Colonic mucosa (tissue), 4 donors: ENCODE results near the gene ISM1. TPM values are rescaled to one million over a fixed set of nuclear protein-coding genes. Genes with fewer than 3 reads are reported as not detected.
"Not testable (repeated sequence)": the region's sequence is repeated elsewhere in the genome, so short reads cannot be mapped to it uniquely, and the experiment has no call there.

Experiments
- DNase-seq: peaks from one replicate; pipeline ENCODE4 v3.0.0-alpha.2; 2020
- H3K27ac ChIP-seq: fragments of 200-600 bp; one replicate; pipeline ENCODE4 v1.8.0; 2021
- H3K27me3 ChIP-seq: fragments of 200-600 bp; one replicate; pipeline ENCODE4 v1.8.0; 2021
- H3K36me3 ChIP-seq: fragments of 200-600 bp; one replicate; pipeline ENCODE4 v1.8.0; 2021
- H3K4me1 ChIP-seq: fragments of 200-600 bp; one replicate; pipeline ENCODE4 v1.8.0; 2021; ENCODE audit warnings: mild to moderate bottlenecking
- H3K4me3 ChIP-seq: fragments of 200-600 bp; one replicate; pipeline ENCODE4 v1.8.0; 2021
- H3K9ac ChIP-seq, 2 donors: one replicate each; pipeline ENCODE4 v1.7.0; 2013; ENCODE audit warnings: control low read depth in 2 of 2, low read depth in 2 of 2, low read length in 2 of 2
- H3K9me3 ChIP-seq: fragments of 200-600 bp; one replicate; pipeline ENCODE4 v1.8.0; 2021
- intact Hi-C: fragments of 100-400 bp; cut with DNase I; formaldehyde crosslinking; loops from one replicate; pipeline ENCODE4 v1.14.1; 2022
- total RNA-seq, 2 donors: library from RNA; stranded (reverse); fragmentation: NEBNext Ultra II Directional in 1 of 2; extraction: Animal tissue kit (Norgen Biotek cat#: 25700) in 1 of 2; gene quantifications; one replicate each; pipeline ENCODE4 v1.2.1, GENCODE V29; 2021
- TF ChIP-seq, protein P1 (sequence below): fragments of 200-600 bp; IDR thresholded peaks from one replicate; pipeline ENCODE4 v1.8.0; 2022; ENCODE audit warnings: antibody characterized with exemption, mild to moderate bottlenecking
- donor health status: healthy.
- donor health status: DM: no; HTN: no; CAD: no.
- donor health status: DM: no; HTN: no; CAD: no.

ISM1 gene
- total RNA-seq, 2 donors from 2014 or later = 0.42 TPM; not detected in 1

DNA sequence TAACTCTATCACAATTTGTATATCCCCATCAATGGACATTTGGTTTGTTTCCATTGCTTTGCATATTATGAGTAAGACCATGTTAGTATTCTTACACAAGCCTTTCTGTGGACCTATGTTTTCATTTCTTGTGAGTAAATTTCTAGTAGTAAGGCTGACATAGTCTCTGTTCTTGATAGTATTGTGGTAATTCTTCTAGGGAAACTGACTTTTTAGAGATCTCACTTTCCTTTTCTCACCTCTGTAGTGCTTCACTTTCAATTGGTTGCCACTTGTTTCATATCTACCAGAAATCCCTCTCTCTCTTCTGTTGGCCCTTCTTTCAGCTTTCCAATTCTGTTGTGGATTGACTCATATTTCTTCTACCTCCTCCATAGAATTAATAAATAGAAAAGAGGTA is 8.5 kb downstream of the ISM1 start:
- H3K9ac ChIP-seq = no peak overlapping the region
- intact Hi-C loops = no loop called here
- DNase-seq = no peak
- H3K4me3 ChIP-seq = no peak overlapping the region
- no peaks in the 10 kb centered on the region for H3K4me1 ChIP-seq
- no peaks in the 10 kb centered on the region for H3K36me3 ChIP-seq
- no peak overlapping the region for H3K27ac ChIP-seq
- TF ChIP-seq, protein P1, sequence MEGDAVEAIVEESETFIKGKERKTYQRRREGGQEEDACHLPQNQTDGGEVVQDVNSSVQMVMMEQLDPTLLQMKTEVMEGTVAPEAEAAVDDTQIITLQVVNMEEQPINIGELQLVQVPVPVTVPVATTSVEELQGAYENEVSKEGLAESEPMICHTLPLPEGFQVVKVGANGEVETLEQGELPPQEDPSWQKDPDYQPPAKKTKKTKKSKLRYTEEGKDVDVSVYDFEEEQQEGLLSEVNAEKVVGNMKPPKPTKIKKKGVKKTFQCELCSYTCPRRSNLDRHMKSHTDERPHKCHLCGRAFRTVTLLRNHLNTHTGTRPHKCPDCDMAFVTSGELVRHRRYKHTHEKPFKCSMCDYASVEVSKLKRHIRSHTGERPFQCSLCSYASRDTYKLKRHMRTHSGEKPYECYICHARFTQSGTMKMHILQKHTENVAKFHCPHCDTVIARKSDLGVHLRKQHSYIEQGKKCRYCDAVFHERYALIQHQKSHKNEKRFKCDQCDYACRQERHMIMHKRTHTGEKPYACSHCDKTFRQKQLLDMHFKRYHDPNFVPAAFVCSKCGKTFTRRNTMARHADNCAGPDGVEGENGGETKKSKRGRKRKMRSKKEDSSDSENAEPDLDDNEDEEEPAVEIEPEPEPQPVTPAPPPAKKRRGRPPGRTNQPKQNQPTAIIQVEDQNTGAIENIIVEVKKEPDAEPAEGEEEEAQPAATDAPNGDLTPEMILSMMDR = no peak
- H3K9me3 ChIP-seq = no peaks in the 10 kb centered on the region
- H3K27me3 ChIP-seq = no peaks in the 10 kb centered on the region

DNA sequence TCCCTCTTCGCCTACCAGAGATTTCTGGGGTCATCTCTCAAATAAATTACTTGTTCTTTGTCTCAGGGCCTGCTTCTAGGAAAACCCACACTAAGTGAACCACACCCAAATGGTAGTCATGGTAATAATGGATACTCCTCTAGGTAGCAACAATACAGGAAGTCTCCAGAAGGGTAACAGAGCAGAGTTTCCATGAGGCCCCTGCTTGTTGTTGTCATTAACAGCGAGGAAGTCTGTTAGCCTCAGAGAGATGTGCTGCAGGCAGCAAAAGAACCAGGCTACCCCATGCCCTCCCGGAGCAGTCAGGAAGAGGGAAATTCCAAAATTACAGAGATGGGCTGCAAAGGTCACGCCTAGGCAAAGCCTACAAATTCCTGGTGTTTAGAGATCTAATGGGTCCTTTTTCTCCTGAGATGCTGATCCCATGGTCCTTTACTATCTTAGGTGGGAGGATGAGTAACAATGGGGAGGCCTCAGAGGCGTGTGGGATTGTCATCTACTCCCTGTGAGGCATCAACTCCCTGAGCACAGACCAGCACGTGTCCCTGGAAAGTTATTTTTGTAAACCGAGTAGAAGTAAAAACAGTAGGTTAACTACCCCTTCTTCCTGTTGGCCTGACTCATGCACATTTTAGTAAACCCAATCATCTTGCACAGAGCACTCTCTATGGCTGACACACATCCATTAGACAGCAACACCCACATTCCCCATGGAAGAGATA is 10.1 kb downstream of the ISM1 start:
- no peaks in the 10 kb centered on the region for H3K4me1 ChIP-seq
- no peaks in the 10 kb centered on the region for H3K27me3 ChIP-seq
- H3K9me3 ChIP-seq = no peaks in the 10 kb centered on the region
- H3K9ac ChIP-seq = no peak overlapping the region
- H3K27ac ChIP-seq = no peak overlapping the region
- H3K4me3 ChIP-seq = no peak overlapping the region
- TF ChIP-seq, protein P1 = no peak
- intact Hi-C loops = no loop called here
- H3K36me3 ChIP-seq = no peaks in the 10 kb centered on the region
- no peak for DNase-seq

DNA sequence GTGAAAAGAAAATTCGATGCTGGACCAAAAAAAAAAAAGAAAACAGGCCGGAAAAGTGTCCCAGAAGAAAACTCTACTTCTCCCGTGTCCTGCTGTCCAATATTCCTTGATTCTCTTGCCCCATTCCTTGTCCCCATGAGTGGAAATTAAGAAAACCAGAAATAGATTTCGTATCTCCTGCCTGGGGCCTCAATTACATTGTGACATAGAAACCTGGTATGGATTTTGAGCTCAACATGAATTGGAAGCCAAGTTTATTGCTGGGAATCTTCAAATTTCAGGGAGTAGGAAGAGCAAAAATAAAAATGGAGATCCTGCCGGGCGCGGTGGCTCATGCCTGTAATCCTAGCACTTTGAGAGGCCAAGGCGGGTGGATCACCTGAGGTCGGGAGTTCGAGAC is 11.9 kb downstream of the ISM1 start:
- no peaks in the 10 kb centered on the region for H3K9me3 ChIP-seq
- TF ChIP-seq, protein P1 = no peak
- no peak overlapping the region for H3K9ac ChIP-seq
- no peaks in the 10 kb centered on the region for H3K27me3 ChIP-seq
- intact Hi-C loops = no loop called here
- H3K36me3 ChIP-seq = no peaks in the 10 kb centered on the region
- H3K27ac ChIP-seq = no peak overlapping the region
- no peaks in the 10 kb centered on the region for H3K4me1 ChIP-seq
- DNase-seq = no peak
- H3K4me3 ChIP-seq = no peak overlapping the region

DNA sequence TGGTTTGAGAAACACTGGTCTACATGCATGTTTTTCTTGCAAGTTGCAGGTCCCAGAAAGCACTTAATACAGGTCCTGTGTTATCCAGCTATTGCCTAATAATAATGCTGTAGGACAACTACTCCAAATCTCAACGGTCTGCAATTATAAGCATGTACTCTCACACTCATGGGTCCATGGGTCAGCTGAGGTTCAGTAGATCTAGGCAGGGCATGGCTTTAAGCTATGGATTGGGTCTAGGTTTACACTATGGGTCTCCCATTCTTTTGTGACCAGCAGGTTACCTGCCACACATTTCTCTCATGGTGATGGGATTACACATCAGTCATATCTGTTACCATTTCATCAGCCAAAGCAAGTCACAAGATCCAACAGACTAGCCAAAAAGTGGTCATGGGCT is 13.9 kb downstream of the ISM1 start:
- intact Hi-C loops = no loop called here
- TF ChIP-seq, protein P1 = no peak
- Histone ChIP-seq H3K27ac (no peak overlapping the region), H3K36me3 (no peaks in the 10 kb centered on the region), H3K27me3 (no peaks in the 10 kb centered on the region), H3K4me3 (no peak overlapping the region), H3K4me1 (no peaks in the 10 kb centered on the region), H3K9ac (no peak overlapping the region), H3K9me3 (no peaks in the 10 kb centered on the region)
- no peak for DNase-seq

DNA sequence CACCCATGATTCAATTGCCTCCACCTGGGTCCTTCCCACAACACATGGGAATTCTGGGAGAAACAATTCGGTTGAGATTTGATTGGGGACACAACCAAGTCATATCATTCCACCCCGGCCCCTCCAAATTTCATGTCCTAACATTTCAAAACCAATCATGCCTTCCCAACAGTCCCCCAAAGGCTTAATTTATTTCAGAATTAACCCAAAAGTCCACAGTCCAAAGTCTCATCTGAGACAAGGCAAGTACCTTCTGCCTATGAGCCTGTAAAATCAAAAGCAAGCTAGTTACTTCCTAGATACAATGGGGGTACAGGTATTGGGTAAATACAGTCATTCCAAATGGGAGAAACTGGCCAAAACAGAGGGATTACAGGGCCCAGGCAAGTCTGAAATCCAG is 15.3 kb downstream of the ISM1 start:
- intact Hi-C loops, H3K27ac ChIP-seq, H3K4me3 ChIP-seq, H3K9me3 ChIP-seq, H3K4me1 ChIP-seq, H3K9ac ChIP-seq, DNase-seq, H3K27me3 ChIP-seq, H3K36me3 ChIP-seq: not testable (repeated sequence)

DNA sequence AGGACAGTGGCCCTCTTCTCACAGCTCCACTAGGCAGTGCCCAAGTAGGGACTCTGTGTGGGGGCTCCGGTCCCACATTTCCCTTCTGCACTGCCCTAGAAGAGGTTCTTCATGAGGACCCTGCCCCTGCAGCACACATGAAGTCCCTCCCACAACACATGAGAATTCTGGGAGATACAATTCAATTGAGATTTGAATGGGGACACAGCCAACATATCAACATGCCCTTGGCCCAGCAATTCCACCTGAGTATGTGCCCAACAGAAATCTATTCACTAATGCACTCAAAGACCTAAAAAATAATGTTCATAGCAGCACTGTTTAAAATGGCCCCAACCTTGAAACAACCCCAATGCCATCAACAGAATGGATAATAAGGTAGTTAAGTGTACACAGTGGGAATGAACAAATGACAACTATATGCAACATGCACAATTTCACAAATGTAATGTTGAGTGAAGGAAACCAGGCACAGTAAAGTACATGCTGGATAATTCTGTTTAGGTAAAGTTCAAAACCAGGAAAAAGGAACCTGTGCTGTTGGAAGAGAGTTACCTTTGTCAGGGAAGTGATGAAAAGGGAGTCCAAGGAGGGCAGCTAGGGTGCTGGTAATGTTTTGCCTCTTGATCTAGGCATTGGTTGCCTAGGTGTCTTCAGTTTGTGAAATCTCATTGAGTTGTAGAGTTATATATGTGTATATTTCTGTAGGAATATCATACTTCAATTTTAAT is 16.1 kb downstream of the ISM1 start:
- no peaks in the 10 kb centered on the region for H3K36me3 ChIP-seq
- TF ChIP-seq, protein P1 = no peak
- no peaks in the 10 kb centered on the region for H3K27me3 ChIP-seq
- no peak overlapping the region for H3K9ac ChIP-seq
- intact Hi-C loops = no loop called here
- H3K4me3 ChIP-seq = no peak overlapping the region
- no peak for DNase-seq
- no peaks in the 10 kb centered on the region for H3K4me1 ChIP-seq
- no peak overlapping the region for H3K27ac ChIP-seq
- no peaks in the 10 kb centered on the region for H3K9me3 ChIP-seq
